Activated B cell treated with CpG ODN at 0.5 μM for 24 hours (primary cell): ENCODE data around the gene SETD4. TPM values are rescaled to one million over a fixed set of nuclear protein-coding genes. Genes with fewer than 3 reads are reported as not detected.

Experiments used
- ATAC-seq: fragments of 200-7000 bp; cut with Tn5 transposase; one replicate; pipeline ENCODE4 v1.10.0; 2021; ENCODE audit warnings: low read depth, mild to moderate bottlenecking, moderate library complexity
- CTCF ChIA-PET: fragments of 350-600 bp; sonication (Branson Sonifier 250); formaldehyde crosslinking; loops from one replicate; lab custom pipeline; 2021; ENCODE audit warnings: antibody characterized with exemption; lab: Charles Lee
- POLR2A ChIA-PET: fragments of 350-600 bp; sonication (Branson Sonifier 250); formaldehyde crosslinking; loops from one replicate; lab custom pipeline; 2021; ENCODE audit warnings: antibody characterized with exemption; lab: Charles Lee
- DNase-seq: peaks from one replicate; pipeline ENCODE4 v3.0.0; 2022
- H3K27ac Mint-ChIP-seq: one replicate; pipeline ENCODE4 v1.8.0; 2020; ENCODE audit warnings: mixed read lengths
- H3K27me3 Mint-ChIP-seq: one replicate; pipeline ENCODE4 v1.8.0; 2021; ENCODE audit warnings: mixed read lengths
- H3K36me3 Mint-ChIP-seq: one replicate; pipeline ENCODE4 v1.8.0; 2021; ENCODE audit warnings: low read depth, mixed read lengths
- H3K4me1 Mint-ChIP-seq: one replicate; pipeline ENCODE4 v1.8.0; 2021; ENCODE audit warnings: mixed read lengths
- H3K4me3 Mint-ChIP-seq: one replicate; pipeline ENCODE4 v1.8.0; 2020; ENCODE audit warnings: mild to moderate bottlenecking, mixed read lengths
- H3K9me3 Mint-ChIP-seq: one replicate; pipeline ENCODE4 v1.8.0; 2020; ENCODE audit warnings: mixed read lengths
- intact Hi-C: fragments of 100-400 bp; cut with micrococcal nuclease; formaldehyde crosslinking; loops from one replicate; pipeline ENCODE4 v1.15.1; 2024
- total RNA-seq: library from RNA; stranded (reverse); gene quantifications from 2 replicates; pipeline ENCODE4 v1.2.3, GENCODE V29; 2022
- TF ChIP-seq, protein P1 (sequence below): fragments of 200-600 bp; IDR thresholded peaks from one replicate; pipeline ENCODE4 v1.8.0; 2022; ENCODE audit warnings: antibody characterized with exemption, mild to moderate bottlenecking

Gene SETD4
- total RNA-seq, 1 donor from 2014 or later = 40.4 TPM

DNA sequence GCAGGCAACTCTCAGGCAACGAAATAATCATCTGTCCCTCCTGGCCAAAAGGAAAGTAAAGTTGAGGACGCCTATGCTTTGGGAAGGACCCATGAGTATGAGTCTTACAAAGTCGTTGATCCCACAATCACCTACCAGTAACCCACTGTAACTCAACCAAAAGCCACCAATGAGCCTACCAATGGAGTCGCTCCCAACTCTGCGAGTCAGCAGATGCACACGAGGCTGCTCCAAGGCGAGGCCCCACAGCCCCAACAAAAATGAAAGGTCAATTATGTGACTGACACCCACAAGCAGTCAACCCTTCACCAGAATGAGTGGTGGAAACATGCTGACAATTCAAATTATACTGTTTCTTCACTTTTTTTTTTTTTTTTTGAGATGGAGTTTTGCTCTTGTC lies 12.0 kb downstream of the SETD4 start:
- ChIA-PET POLR2A (interaction anchor here (0.8 kb wide), 1 partner anchor 12 kb away, joined by 3 read pairs; the partner anchor contains the start of gene SETD4), CTCF (no interaction called here)
- ATAC-seq = no peak
- TF ChIP-seq, protein P1, sequence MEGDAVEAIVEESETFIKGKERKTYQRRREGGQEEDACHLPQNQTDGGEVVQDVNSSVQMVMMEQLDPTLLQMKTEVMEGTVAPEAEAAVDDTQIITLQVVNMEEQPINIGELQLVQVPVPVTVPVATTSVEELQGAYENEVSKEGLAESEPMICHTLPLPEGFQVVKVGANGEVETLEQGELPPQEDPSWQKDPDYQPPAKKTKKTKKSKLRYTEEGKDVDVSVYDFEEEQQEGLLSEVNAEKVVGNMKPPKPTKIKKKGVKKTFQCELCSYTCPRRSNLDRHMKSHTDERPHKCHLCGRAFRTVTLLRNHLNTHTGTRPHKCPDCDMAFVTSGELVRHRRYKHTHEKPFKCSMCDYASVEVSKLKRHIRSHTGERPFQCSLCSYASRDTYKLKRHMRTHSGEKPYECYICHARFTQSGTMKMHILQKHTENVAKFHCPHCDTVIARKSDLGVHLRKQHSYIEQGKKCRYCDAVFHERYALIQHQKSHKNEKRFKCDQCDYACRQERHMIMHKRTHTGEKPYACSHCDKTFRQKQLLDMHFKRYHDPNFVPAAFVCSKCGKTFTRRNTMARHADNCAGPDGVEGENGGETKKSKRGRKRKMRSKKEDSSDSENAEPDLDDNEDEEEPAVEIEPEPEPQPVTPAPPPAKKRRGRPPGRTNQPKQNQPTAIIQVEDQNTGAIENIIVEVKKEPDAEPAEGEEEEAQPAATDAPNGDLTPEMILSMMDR = no peak
- Mint-ChIP-seq H3K4me1 (no peaks in the 10 kb centered on the region), H3K27me3 (no peaks in the 10 kb centered on the region), H3K36me3 (peaks cover 79% of the 10 kb centered on the region), H3K4me3 (no peak overlapping the region), H3K9me3 (no peaks in the 10 kb centered on the region), H3K27ac (no peak overlapping the region)
- no peak for DNase-seq
- intact Hi-C loops = no loop called here

DNA sequence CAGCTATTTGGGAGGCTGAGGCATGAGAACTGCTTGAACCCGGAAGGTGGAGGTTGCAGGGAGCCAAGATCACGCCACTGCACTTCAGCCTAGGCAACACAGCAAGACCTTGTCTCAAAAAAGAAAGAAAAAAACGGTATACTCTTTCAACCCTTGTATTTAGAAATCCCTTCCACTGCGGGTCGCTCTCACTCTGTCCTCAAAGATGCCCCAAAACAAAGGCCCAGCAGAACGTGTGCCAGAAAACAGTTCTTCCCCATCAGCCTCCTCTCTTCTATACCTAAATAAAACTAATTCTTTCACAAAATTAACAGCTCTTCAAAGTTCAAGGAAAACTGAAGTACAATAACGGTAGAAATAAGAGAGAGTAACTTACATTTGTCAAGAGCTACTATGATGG lies 13.2 kb downstream of the SETD4 start:
- Mint-ChIP-seq H3K36me3 (peaks cover 78% of the 10 kb centered on the region), H3K4me1 (no peaks in the 10 kb centered on the region), H3K9me3 (no peaks in the 10 kb centered on the region), H3K27ac (no peak overlapping the region), H3K4me3 (no peak overlapping the region), H3K27me3 (no peaks in the 10 kb centered on the region)
- ATAC-seq (no peak), DNase-seq (no peak)
- TF ChIP-seq, protein P1 = no peak
- POLR2A ChIA-PET = interaction anchor here (1.0 kb wide), 1 partner anchor 58 kb away, joined by 4 read pairs; no protein-coding TSS in a partner anchor
- CTCF ChIA-PET = no interaction called here
- intact Hi-C loops = no loop called here

DNA sequence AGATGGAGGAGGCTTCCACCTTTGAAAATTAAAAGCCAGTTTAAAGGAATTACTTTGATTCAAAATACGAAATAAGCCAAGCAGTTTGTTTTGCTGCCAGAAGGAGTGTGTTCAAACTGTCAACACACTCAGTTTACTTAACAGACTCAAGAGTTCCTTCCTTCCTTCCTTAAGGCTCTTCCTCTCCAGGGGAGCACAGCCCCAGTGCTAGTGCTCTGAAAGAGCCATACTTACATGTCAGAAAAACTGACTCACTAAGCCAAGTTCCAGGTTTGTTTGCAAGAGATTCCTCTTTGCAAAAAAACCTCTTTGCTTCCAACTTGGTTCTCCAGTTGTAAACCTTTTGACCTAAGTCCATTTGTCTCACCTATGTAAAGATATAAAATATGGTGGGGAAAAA lies 14.3 kb downstream of the SETD4 start:
- POLR2A ChIA-PET = interaction anchor here (1.0 kb wide), 1 partner anchor 59 kb away, joined by 4 read pairs; no protein-coding TSS in a partner anchor
- CTCF ChIA-PET = no interaction called here
- no peaks in the 10 kb centered on the region for H3K27me3 Mint-ChIP-seq
- DNase-seq (no peak), ATAC-seq (no peak)
- no peak overlapping the region for H3K27ac Mint-ChIP-seq
- intact Hi-C loops = no loop called here
- peaks cover 83% of the 10 kb centered on the region for H3K36me3 Mint-ChIP-seq
- no peaks in the 10 kb centered on the region for H3K4me1 Mint-ChIP-seq
- TF ChIP-seq, protein P1 = no peak
- no peak overlapping the region for H3K4me3 Mint-ChIP-seq
- H3K9me3 Mint-ChIP-seq = no peaks in the 10 kb centered on the region

DNA sequence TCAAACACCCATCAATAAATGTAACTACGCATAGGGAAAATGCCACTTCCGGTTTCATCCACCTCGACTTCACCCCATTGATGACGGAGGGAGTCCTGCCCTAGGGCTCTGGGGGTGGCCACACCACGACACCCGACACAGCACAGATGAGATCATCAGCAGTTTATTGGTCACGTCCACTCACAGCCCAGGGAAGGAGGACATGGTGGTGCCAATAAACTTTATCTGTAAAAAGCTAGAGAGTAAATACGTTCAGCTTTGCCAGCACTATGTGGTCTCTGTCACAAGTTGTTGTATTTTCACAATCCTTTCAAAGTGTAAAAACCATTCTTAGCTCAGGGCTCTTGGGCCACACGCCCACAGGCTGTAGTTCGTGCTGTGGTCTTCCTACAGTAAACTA lies 16.3 kb downstream of the SETD4 start:
- ChIA-PET CTCF (interaction anchor here (1.4 kb wide), 1 partner anchor 10 kb away, joined by 3 read pairs; no protein-coding TSS in a partner anchor), POLR2A (no interaction called here)
- H3K9me3 Mint-ChIP-seq = no peaks in the 10 kb centered on the region
- ATAC-seq (no peak), DNase-seq (no peak)
- intact Hi-C loops = no loop called here
- no peaks in the 10 kb centered on the region for H3K4me1 Mint-ChIP-seq
- TF ChIP-seq, protein P1 = no peak
- H3K27me3 Mint-ChIP-seq = no peaks in the 10 kb centered on the region
- H3K27ac Mint-ChIP-seq = no peak overlapping the region
- peaks cover 79% of the 10 kb centered on the region for H3K36me3 Mint-ChIP-seq
- H3K4me3 Mint-ChIP-seq = no peak overlapping the region

DNA sequence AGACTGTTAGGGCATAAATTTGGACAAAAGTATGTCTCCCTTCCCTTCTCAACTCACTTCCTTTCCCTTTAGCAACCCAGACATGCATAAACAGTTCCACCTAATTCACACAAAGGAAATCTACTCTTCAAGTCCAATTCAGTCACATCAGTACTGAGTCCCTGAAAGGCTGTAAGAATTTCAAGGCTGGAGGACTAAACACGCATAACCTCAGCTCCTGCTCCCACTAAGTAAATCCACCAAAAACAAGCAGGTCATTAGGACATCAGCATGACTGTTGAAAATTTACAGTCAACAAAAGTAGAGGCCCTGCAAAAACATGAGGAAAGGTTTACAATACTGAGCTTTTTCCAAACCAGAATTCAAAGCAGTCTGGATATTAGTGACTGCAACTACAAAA lies 18.4 kb downstream of the SETD4 start:
- TF ChIP-seq, protein P1 = no peak
- Mint-ChIP-seq H3K27me3 (no peaks in the 10 kb centered on the region), H3K4me3 (no peak overlapping the region), H3K4me1 (no peaks in the 10 kb centered on the region), H3K9me3 (no peaks in the 10 kb centered on the region), H3K36me3 (peaks cover 76% of the 10 kb centered on the region), H3K27ac (no peak overlapping the region)
- CTCF ChIA-PET = interaction anchor here (1.3 kb wide), 1 partner anchor 70 kb away, joined by 3 read pairs; no protein-coding TSS in a partner anchor
- no peak for DNase-seq
- intact Hi-C loops = no loop called here
- POLR2A ChIA-PET = no interaction called here
- no peak for ATAC-seq
